GM12878 (cell line): ENCODE results near the gene NUP210. TPM values are rescaled to one million over a fixed set of nuclear protein-coding genes. Genes with fewer than 3 reads are reported as not detected.

Source experiments
- ATAC-seq: fragments of 200-7000 bp; cut with Tn5 transposase; 3 replicates; pipeline ENCODE4 v1.9.1; 2020; ENCODE audit warnings: mild to moderate bottlenecking, moderate library complexity
- BruUV-seq: library from RNA; stranded (reverse); fragments of 400-500 nt; replicated peaks from 2 replicates; lab custom pipeline; 2021; lab: Mats Ljungman, UMichigan
- CTCF ChIA-PET: fragments of 300-600 bp; sonication (Branson Sonifier 250); formaldehyde crosslinking; extraction: SDS; loops from one replicate; lab custom pipeline; 2021; ENCODE audit warnings: inconsistent platforms; lab: Yijun Ruan, JAX
- POLR2A ChIA-PET: fragments of 350-600 bp; formaldehyde crosslinking; extraction: SDS; loops from one replicate; lab custom pipeline; 2021; ENCODE audit warnings: inconsistent platforms; lab: Charles Lee
- RAD21 ChIA-PET: fragments of 300-600 bp; sonication (Branson Sonifier 250); formaldehyde crosslinking; loops from one replicate; lab custom pipeline; 2023; ENCODE audit warnings: antibody characterized with exemption; ENCODE audit not compliant: unreplicated experiment; lab: Charles Lee
- SMC1A ChIA-PET: fragments of 300-600 bp; sonication (Branson Sonifier 250); formaldehyde crosslinking; loops from one replicate; lab custom pipeline; 2023; ENCODE audit not compliant: unreplicated experiment, uncharacterized antibody; lab: Charles Lee
- DNase-seq: peaks from one replicate; pipeline ENCODE4 v3.0.0-alpha.2; 2011; ENCODE audit warnings: low read depth, low spot score
- FAIRE-seq: peaks from 3 replicates; lab custom pipeline; 2011; peaks lifted over from hg19 to GRCh38; lab: Jason Lieb, UNC
- H2AFZ ChIP-seq: 2 replicates; pipeline ENCODE4 v1.6.0; 2011; ENCODE audit warnings: low read depth, low read length, control low read depth; ENCODE audit not compliant: control insufficient read depth
- H3K27ac ChIP-seq: 2 replicates; pipeline ENCODE4 v1.5.1; 2011; ENCODE audit warnings: control low read depth; ENCODE audit not compliant: control insufficient read depth, insufficient read depth
- H3K27me3 ChIP-seq, 2 experiments: replicated peaks in 1 of 2; 2 replicates each; pipeline versions ENCODE4 v1.6.0 to v1.6.1; 2011; ENCODE audit warnings: low read length in 1 of 2; ENCODE audit not compliant: control insufficient read depth in 2 of 2, insufficient read depth in 2 of 2
- H3K36me3 ChIP-seq, 2 experiments: 2 replicates each; pipeline ENCODE4 v1.5.1; 2011; ENCODE audit warnings: low read length in 1 of 2; ENCODE audit not compliant: control insufficient read depth in 2 of 2, insufficient read depth in 2 of 2
- H3K4me1 ChIP-seq: 2 replicates; pipeline ENCODE4 v1.6.1; 2011; ENCODE audit warnings: mild to moderate bottlenecking, low read length, moderate library complexity, mixed read lengths; ENCODE audit not compliant: control insufficient read depth, insufficient read depth
- H3K4me2 ChIP-seq: 2 replicates; pipeline ENCODE4 v1.6.0; 2011; ENCODE audit warnings: control low read depth; ENCODE audit not compliant: control insufficient read depth, insufficient read depth
- H3K4me3 ChIP-seq: fragments of 200-600 bp; sonication (generic); 2 replicates; pipeline ENCODE4 v1.5.1; 2016
- H3K79me2 ChIP-seq: 2 replicates; pipeline ENCODE4 v1.6.0; 2011; ENCODE audit warnings: low read length; ENCODE audit not compliant: control insufficient read depth, insufficient read depth
- H3K9ac ChIP-seq: 2 replicates; pipeline ENCODE4 v1.8.0; 2011; ENCODE audit warnings: low read length, control low read depth, mixed read lengths; ENCODE audit not compliant: control insufficient read depth, insufficient read depth
- H3K9me3 ChIP-seq: replicated peaks from 3 replicates; pipeline ENCODE4 v1.5.1; 2011; ENCODE audit warnings: mild to moderate bottlenecking, low read length; ENCODE audit not compliant: control insufficient read depth, insufficient read depth
- H4K20me1 ChIP-seq: 2 replicates; pipeline ENCODE4 v1.6.0; 2011; ENCODE audit not compliant: control insufficient read depth, insufficient read depth
- EGR1 ChIP-seq, 2 experiments: IDR thresholded peaks; 1 replicate in 1 of 2; 2 replicates in 1 of 2; pipeline ENCODE4 v1.6.1; 2011 to 2012; ENCODE audit warnings: low read depth in 2 of 2, low read length in 2 of 2, borderline replicate concordance in 1 of 2, mild to moderate bottlenecking in 1 of 2, moderate library complexity in 1 of 2
- FOXK2 ChIP-seq: fragments of 450-650 bp; IDR thresholded peaks from 2 replicates; pipeline ENCODE4 v1.6.1; 2017; ENCODE audit warnings: mild to moderate bottlenecking, moderate library complexity
- HDAC6 ChIP-seq: fragments of 200-600 bp; sonication (generic); IDR thresholded peaks from one replicate; pipeline ENCODE4 v1.8.0; 2017; ENCODE audit warnings: antibody characterized with exemption; ENCODE audit not compliant: unreplicated experiment
- MYC ChIP-seq: IDR thresholded peaks from 2 replicates; pipeline ENCODE4 v1.6.1; 2011; ENCODE audit warnings: mild to moderate bottlenecking, low read length, moderate library complexity, inconsistent platforms; ENCODE audit not compliant: insufficient read depth, insufficient replicate concordance, insufficient read length, severe bottlenecking
- NBN ChIP-seq: fragments of 450-650 bp; IDR thresholded peaks from 2 replicates; pipeline ENCODE4 v1.6.1; 2016
- NRF1 ChIP-seq: conservative IDR thresholded peaks from 2 replicates; pipeline ENCODE4 v1.6.1; 2011; ENCODE audit warnings: mild to moderate bottlenecking, low read depth, low read length, improper control_type of control experiment
- PAX5 ChIP-seq: IDR thresholded peaks from 2 replicates; pipeline ENCODE4 v1.6.1; 2011; ENCODE audit warnings: low read depth, low read length, borderline replicate concordance
- POLR2AphosphoS5 ChIP-seq: IDR thresholded peaks from 2 replicates; pipeline ENCODE4 v1.6.1; 2011; ENCODE audit warnings: mild to moderate bottlenecking, low read length, inconsistent platforms
- RUNX3 ChIP-seq: IDR thresholded peaks from 2 replicates; pipeline ENCODE4 v1.6.1; 2012; ENCODE audit warnings: low read length, inconsistent platforms
- SREBF1 ChIP-seq: IDR thresholded peaks from 2 replicates; pipeline ENCODE4 v1.6.1; 2012; ENCODE audit warnings: mild to moderate bottlenecking, low read length
- SUZ12 ChIP-seq: fragments of 200-600 bp; sonication (generic); IDR thresholded peaks from one replicate; pipeline ENCODE4 v1.6.1; 2018; ENCODE audit warnings: antibody characterized with exemption, mild to moderate bottlenecking; ENCODE audit not compliant: unreplicated experiment
- YBX1 ChIP-seq: fragments of 450-650 bp; IDR thresholded peaks from 2 replicates; pipeline ENCODE4 v1.6.1; 2016; ENCODE audit warnings: antibody characterized with exemption
- ZBTB40 ChIP-seq: fragments of 450-650 bp; IDR thresholded peaks from 2 replicates; pipeline ENCODE4 v1.6.1; 2016; ENCODE audit warnings: mild to moderate bottlenecking, moderate library complexity, borderline replicate concordance
- WGBS: methylation state at CpG from one replicate; pipeline ENCODE4 v1.1.6; 2016; ENCODE audit warnings: low lambda C conversion rate; ENCODE audit not compliant: insufficient replicate concordance, insufficient coverage; ENCODE audit errors: missing lambda C conversion rate; 5-methylcytosine and 5-hydroxymethylcytosine counted together
- in situ Hi-C: fragments of 300-500 bp; cut with MboI; formaldehyde crosslinking; loops from 9 replicates; pipeline ENCODE4 v1.14.3; 2018; ENCODE audit warnings: mixed read lengths
- intact Hi-C: fragments of 100-400 bp; cut with micrococcal nuclease; formaldehyde crosslinking; loops from one replicate; pipeline ENCODE4 v1.14.2; 2022; ENCODE audit not compliant: unreplicated experiment
- polyA plus RNA-seq, 11 experiments: library from polyadenylated mRNA; depleted of rRNA in 4 of 11; unstranded in 6 of 11; stranded (reverse) in 5 of 11; fragments of >200 nt; fragmentation: Nextera tagmentation in 4 of 11; fragmentation: Illumina TruSeq in 1 of 11; extraction: Ambion mirVana in 4 of 11; extraction: Trizol in 1 of 11; gene quantifications; 1 replicate in 1 of 11; 2 replicates in 10 of 11; pipeline versions ENCODE4 v1.2.1 to v1.2.3, GENCODE V29; 2011 to 2016; ENCODE audit warnings: inconsistent platforms in 2 of 11, missing spikeins in 2 of 11, low read depth in 1 of 11
- total RNA-seq, 4 experiments: library from RNA; depleted of rRNA in 3 of 4; stranded (reverse); fragments of >200 nt in 3 of 4; fragmentation: Illumina TruSeq in 1 of 4; extraction: Trizol in 1 of 4; gene quantifications; 2 replicates each; pipeline versions ENCODE4 v1.2.1 to v1.2.3, GENCODE V29; 2013 to 2021
- TF ChIP-seq, protein P1 (sequence below): fragments of 450-650 bp; IDR thresholded peaks from 2 replicates; pipeline ENCODE4 v1.6.1; 2018; ENCODE audit warnings: mild to moderate bottlenecking, low read depth, moderate library complexity; ENCODE audit not compliant: partially characterized antibody

Gene NUP210
- total and polyA plus RNA-seq, 10 of the 15 experiments (the other 5 are each of a cell fraction or from before 2014, with no cell fraction given) = 2.9 to 150 (median 76.0) TPM

- TF ChIP-seq, protein P1, sequence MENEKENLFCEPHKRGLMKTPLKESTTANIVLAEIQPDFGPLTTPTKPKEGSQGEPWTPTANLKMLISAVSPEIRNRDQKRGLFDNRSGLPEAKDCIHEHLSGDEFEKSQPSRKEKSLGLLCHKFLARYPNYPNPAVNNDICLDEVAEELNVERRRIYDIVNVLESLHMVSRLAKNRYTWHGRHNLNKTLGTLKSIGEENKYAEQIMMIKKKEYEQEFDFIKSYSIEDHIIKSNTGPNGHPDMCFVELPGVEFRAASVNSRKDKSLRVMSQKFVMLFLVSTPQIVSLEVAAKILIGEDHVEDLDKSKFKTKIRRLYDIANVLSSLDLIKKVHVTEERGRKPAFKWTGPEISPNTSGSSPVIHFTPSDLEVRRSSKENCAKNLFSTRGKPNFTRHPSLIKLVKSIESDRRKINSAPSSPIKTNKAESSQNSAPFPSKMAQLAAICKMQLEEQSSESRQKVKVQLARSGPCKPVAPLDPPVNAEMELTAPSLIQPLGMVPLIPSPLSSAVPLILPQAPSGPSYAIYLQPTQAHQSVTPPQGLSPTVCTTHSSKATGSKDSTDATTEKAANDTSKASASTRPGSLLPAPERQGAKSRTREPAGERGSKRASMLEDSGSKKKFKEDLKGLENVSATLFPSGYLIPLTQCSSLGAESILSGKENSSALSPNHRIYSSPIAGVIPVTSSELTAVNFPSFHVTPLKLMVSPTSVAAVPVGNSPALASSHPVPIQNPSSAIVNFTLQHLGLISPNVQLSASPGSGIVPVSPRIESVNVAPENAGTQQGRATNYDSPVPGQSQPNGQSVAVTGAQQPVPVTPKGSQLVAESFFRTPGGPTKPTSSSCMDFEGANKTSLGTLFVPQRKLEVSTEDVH = no peak
- TF ChIP-seq MYC = no peak
These were observed 136.3 kb downstream of the NUP210 start (continued) for GRCh38 chr3:13283877-13284264.

GRCh38 chr3:13282986-13283876, 136.9 kb downstream of the NUP210 start:
- DNase-seq = no peak
- Histone ChIP-seq H3K4me2 (no peak overlapping the region), H3K9me3 (peaks cover 17% of the 10 kb centered on the region; the same call in 2 of the 3 replicates), H3K4me1 (no peaks in the 10 kb centered on the region), H4K20me1 (no peaks in the 10 kb centered on the region), H3K9ac (no peak overlapping the region), H3K27ac (no peak overlapping the region), H2AFZ (no peak overlapping the region), H3K79me2 (no peaks in the 10 kb centered on the region), H3K27me3 (peaks cover 11 to 31% of the 10 kb centered on the region in 2 experiments), H3K36me3 (no peaks in the 10 kb centered on the region), H3K4me3 (peak overlapping the region; percentile 16; the same call in 1 of the 2 replicates)
- SMC1A ChIA-PET = interaction anchor here (1.3 kb wide), 1 partner anchor 169 kb away, joined by 5 read pairs; no protein-coding TSS in a partner anchor
- no TSS peak for BruUV-seq
- POLR2A ChIA-PET = interaction anchor here (0.6 to 0.7 kb wide), 3 partner anchors 15 to 352 kb away, joined by 4 to 6 read pairs (median 4); no protein-coding TSS in a partner anchor
- CTCF ChIA-PET = interaction anchor here (1.4 kb wide), 1 partner anchor 170 kb away, joined by 4 read pairs; no protein-coding TSS in a partner anchor
- in situ Hi-C loops (no loop called here), intact Hi-C loops (no loop called here)
- no peak for ATAC-seq
- 27% methylated on average over 49 of the region's 93 CpGs for WGBS
- RAD21 ChIA-PET = no interaction called here
- no peak for FAIRE-seq
- TF ChIP-seq SREBF1 = no peak
- TF ChIP-seq POLR2AphosphoS5 = no peak
- TF ChIP-seq RUNX3 = no peak
- no peak for TF ChIP-seq YBX1
- TF ChIP-seq EGR1 (IDR thresholded peaks at IDR 0.05; ENCODE audit: borderline replicate concordance in 1 of 2, low read depth in 2 of 2, low read length in 2 of 2) = peak in 1 of 2 experiments; percentile 16; a peak in 1 of 3 replicates
- no peak for TF ChIP-seq ZBTB40
- TF ChIP-seq FOXK2 = no peak
- TF ChIP-seq NRF1 = no peak
- no peak for TF ChIP-seq NBN
- no peak for TF ChIP-seq HDAC6
- TF ChIP-seq PAX5 = no peak
- peak; percentile 62 for TF ChIP-seq SUZ12
